Prostate gland (tissue), 2 donors: ENCODE results near the gene NEMP1.
A peak's percentile ranks its signal among the peaks of the same experiment; 100 is the strongest.

Source experiments
- POLR2A ChIP-seq: fragments of 450-650 bp; IDR thresholded peaks from one replicate; pipeline ENCODE4 v1.6.1; 2016; ENCODE audit warnings: antibody characterized with exemption, mild to moderate bottlenecking
- POLR2AphosphoS5 ChIP-seq: sonication (generic); formaldehyde crosslinking; IDR thresholded peaks from one replicate; pipeline ENCODE4 v1.6.1; 2017; ENCODE audit warnings: antibody characterized with exemption
- TF ChIP-seq, protein P1 (sequence below), 4 experiments: fragments of 200-600 bp in 2 of 4; fragments of 450-650 bp in 2 of 4; sonication (generic) in 2 of 4; IDR thresholded peaks; 1 replicate in 3 of 4; 2 replicates in 1 of 4; pipeline ENCODE4 v1.5.1; 2016 to 2019; ENCODE audit warnings: antibody characterized with exemption in 4 of 4, mild to moderate bottlenecking in 2 of 4, moderate library complexity in 2 of 4

DNA sequence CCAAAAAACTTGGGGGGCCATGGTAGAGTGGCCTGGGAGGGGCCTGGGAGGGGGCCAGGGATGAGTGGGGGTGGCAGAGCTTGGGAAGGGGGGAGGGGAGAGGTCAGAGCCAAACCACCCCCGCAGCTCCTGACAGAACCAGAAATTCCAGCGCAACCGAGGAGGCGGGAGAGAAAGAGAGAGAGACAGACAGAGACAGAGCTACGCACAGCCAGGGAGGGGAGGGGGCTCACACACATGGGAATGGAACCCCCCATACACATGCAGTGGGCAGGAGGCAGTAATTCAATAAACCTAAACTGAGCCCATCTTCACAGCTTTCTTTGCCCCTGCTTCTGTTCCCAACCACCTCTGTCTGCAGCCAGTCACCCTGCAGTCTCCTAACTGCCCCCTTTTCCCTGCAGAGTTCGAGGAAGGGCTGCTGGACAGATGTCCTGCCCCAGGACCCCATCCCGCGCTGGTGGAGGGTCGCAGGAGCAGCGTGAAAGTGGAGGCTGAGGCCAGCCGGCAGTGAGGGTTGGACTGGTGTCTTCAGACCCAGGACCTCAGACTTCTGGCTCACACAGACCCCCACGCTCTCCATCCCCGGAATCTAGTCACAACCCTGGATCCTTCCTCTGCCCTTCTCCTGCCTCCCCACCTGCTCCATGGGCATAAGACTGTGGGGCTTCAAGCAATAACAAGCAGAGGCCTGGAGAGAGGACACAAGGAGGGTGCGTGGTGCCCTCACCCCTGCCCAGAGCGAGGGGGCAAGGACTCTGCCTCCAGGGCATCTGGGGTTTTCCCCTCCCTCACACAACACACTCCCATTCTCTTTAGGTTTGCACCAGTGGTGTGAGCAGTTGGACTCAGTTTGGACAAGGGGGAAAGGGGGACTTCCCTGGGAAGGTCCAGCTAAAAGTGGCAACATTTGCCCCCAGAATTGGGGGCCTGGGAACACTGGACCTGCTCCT is 15.9 kb upstream of the NEMP1 start:
- TF ChIP-seq, protein P1, sequence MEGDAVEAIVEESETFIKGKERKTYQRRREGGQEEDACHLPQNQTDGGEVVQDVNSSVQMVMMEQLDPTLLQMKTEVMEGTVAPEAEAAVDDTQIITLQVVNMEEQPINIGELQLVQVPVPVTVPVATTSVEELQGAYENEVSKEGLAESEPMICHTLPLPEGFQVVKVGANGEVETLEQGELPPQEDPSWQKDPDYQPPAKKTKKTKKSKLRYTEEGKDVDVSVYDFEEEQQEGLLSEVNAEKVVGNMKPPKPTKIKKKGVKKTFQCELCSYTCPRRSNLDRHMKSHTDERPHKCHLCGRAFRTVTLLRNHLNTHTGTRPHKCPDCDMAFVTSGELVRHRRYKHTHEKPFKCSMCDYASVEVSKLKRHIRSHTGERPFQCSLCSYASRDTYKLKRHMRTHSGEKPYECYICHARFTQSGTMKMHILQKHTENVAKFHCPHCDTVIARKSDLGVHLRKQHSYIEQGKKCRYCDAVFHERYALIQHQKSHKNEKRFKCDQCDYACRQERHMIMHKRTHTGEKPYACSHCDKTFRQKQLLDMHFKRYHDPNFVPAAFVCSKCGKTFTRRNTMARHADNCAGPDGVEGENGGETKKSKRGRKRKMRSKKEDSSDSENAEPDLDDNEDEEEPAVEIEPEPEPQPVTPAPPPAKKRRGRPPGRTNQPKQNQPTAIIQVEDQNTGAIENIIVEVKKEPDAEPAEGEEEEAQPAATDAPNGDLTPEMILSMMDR (IDR thresholded peaks at IDR 0.05): no peak
- TF ChIP-seq POLR2A: no peak
- peak; percentile 20 for TF ChIP-seq POLR2AphosphoS5
